Measurements from ENCODE around the gene KLRC1. TPM values are rescaled to one million over a fixed set of nuclear protein-coding genes. Genes with fewer than 3 reads are reported as not detected.
"Not testable (repeated sequence)": the region's sequence is repeated elsewhere in the genome, so short reads cannot be mapped to it uniquely, and the experiment has no call there.

The KLRC1 gene
- total and polyA plus RNA-seq, 3 experiments from 2014 or later, result 12.9 to 65.1 (median 13.7) TPM

DNA sequence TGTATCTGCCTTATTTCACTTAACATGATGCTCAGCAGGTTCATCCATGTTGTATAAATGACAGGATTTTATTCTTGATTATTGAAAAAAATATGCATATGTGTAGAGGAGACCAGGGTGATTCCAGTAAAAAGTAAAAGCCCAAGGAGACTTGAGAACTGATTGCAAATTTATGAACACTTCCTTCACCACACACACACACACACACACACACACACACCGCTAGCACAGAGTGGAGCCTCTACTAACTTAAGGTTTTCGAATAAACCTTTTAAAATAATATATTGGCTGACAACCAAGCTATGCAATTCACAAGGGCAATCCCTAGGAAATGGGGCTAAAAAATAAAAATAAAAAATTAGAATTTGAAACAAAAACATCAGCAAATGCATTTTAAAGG is 55.0 kb downstream of the KLRC1 start:
- Histone ChIP-seq H3K36me3 (ENCODE audit: insufficient read depth, low read length) (no peaks in the 10 kb centered on the region), H3K4me3 (ENCODE audit: low read length) (no peak overlapping the region), H3K9me3 (ENCODE audit: low read length) (no peaks in the 10 kb centered on the region), H3K27me3 (ENCODE audit: insufficient read depth, low read length, poor library complexity, severe bottlenecking) (no peaks in the 10 kb centered on the region), H3K4me1 (ENCODE audit: insufficient read depth, low read length) (peaks cover 29% of the 10 kb centered on the region), H3K27ac (ENCODE audit: low read depth, low read length) (peak overlapping the region; percentile 14)
- no peaks in the 10 kb centered on the region for H3K9me3 Mint-ChIP-seq
- H3K27ac Mint-ChIP-seq, result peak overlapping the region; percentile 68 to 91 (median 84)
- H3K36me3 Mint-ChIP-seq, result peaks cover 4 to 47% (median 7%) of the 10 kb centered on the region in 3 donors
- ChIA-PET POLR2A (interaction anchor here (1.0 to 4.3 kb wide), 7 partner anchors 11 to 162 kb away, joined by 3 to 30 read pairs (median 6); no protein-coding TSS in a partner anchor), CTCF (interaction anchor here (4.4 kb wide), 1 partner anchor 14 kb away, joined by 16 read pairs; no protein-coding TSS in a partner anchor)
- H3K4me3 Mint-ChIP-seq, result peak overlapping the region; percentile 67 to 88 (median 80)
- no peaks in the 10 kb centered on the region for H3K27me3 Mint-ChIP-seq
- peaks cover 64 to 85% (median 81%) of the 10 kb centered on the region in 3 donors for H3K4me1 Mint-ChIP-seq
- peak in 1 of 5 donors; percentile 52 for DNase-seq

DNA sequence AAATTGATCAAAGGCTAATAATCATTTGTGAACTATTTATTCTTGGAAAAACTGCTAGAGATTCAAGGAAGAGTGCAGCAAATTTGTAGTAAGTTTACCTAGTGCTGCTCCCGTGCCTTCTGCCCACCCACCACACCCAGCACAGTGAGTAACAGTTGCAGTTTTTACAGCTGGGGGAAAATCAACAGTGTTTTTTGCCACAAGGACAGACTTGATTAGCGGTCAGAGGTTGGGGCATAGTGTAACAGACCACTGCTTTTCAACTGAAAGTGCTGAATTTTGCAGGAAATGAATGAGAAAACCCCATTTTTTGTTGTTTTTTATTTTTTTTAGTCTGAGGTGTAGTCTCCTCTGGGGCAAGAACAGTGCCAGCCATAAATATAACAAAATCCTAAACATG is 55.9 kb downstream of the KLRC1 start:
- H3K27ac Mint-ChIP-seq, result peak overlapping the region; percentile 68 to 91 (median 82)
- Histone ChIP-seq H3K9me3 (ENCODE audit: low read length) (no peaks in the 10 kb centered on the region), H3K36me3 (ENCODE audit: insufficient read depth, low read length) (no peaks in the 10 kb centered on the region), H3K27ac (ENCODE audit: low read depth, low read length) (peak overlapping the region; percentile 99), H3K4me1 (ENCODE audit: insufficient read depth, low read length) (peaks cover 38% of the 10 kb centered on the region), H3K4me3 (ENCODE audit: low read length) (peak overlapping the region; percentile 11), H3K27me3 (ENCODE audit: insufficient read depth, low read length, poor library complexity, severe bottlenecking) (no peaks in the 10 kb centered on the region)
- ChIA-PET POLR2A (interaction anchor here (0.5 to 4.3 kb wide), 11 partner anchors 10 to 1761 kb away, joined by 3 to 30 read pairs (median 4); no protein-coding TSS in a partner anchor), CTCF (interaction anchor here (1.2 to 4.4 kb wide), 3 partner anchors 8 to 156 kb away, joined by 3 to 16 read pairs (median 4); no protein-coding TSS in a partner anchor)
- peak in 3 of 5 donors; percentile 41 to 62 (median 45) for DNase-seq
- H3K27me3 Mint-ChIP-seq, result no peaks in the 10 kb centered on the region
- H3K4me1 Mint-ChIP-seq, result peaks cover 70 to 90% (median 85%) of the 10 kb centered on the region in 3 donors
- peak overlapping the region; percentile 67 to 88 (median 80) for H3K4me3 Mint-ChIP-seq
- peaks cover 4 to 45% (median 4%) of the 10 kb centered on the region in 3 donors for H3K36me3 Mint-ChIP-seq
- no peaks in the 10 kb centered on the region for H3K9me3 Mint-ChIP-seq

DNA sequence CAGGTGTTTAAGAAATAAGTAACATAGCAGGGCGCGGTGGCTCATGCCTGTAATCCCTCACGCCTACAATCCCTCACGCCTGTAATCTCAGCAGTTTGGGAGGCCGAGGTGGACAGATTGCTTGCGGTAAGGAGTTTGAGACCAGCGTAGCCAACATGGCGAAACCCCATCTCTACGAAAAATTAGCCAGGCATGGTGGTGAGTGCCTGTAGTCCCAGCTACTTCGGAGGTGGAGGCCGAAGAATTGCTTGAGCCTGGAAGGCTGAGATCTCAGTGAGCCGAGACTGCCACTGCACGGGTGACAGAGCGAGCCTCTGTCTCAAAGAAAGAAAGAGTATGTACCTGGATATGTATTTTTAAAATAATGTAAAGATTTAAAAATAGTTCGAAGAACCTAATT is 57.0 kb downstream of the KLRC1 start:
- H3K4me3 ChIP-seq (ENCODE audit: low read length); H3K27me3 Mint-ChIP-seq; DNase-seq; H3K36me3 ChIP-seq (ENCODE audit: insufficient read depth, low read length); H3K27me3 ChIP-seq (ENCODE audit: insufficient read depth, low read length, poor library complexity, severe bottlenecking); H3K9me3 Mint-ChIP-seq; H3K9me3 ChIP-seq (ENCODE audit: low read length): not testable (repeated sequence)
- POLR2A ChIA-PET, result interaction anchor here (0.6 to 4.3 kb wide), 9 partner anchors 9 to 163 kb away, joined by 3 to 30 read pairs (median 5); partner anchors contain the start of gene KLRC4
- Mint-ChIP-seq H3K4me3 (peak overlapping the region; percentile 33 to 87 (median 77)), H3K36me3 (peaks cover 3 to 34% (median 4%) of the 10 kb centered on the region in 3 donors), H3K4me1 (peaks cover 74 to 88% (median 81%) of the 10 kb centered on the region in 3 donors), H3K27ac (peak overlapping the region; percentile 97 to 100 (median 98))
- CTCF ChIA-PET, result interaction anchor here (1.0 to 4.4 kb wide), 6 partner anchors 9 to 168 kb away, joined by 3 to 16 read pairs (median 4); no protein-coding TSS in a partner anchor
- peaks cover 44% of the 10 kb centered on the region for H3K4me1 ChIP-seq (ENCODE audit: insufficient read depth, low read length)
- H3K27ac ChIP-seq (ENCODE audit: low read depth, low read length), result peak overlapping the region; percentile 99

Other genes with a start within 250 kb of the KLRC1 start
- gene GABARAPL1, start 240.5 kb downstream of the KLRC1 start, total RNA-seq, result 10 to 100 TPM; 25.0 to 26.6 TPM
- gene GABARAPL1, start 240.5 kb downstream of the KLRC1 start, polyA plus RNA-seq, result 40.5 TPM
- gene KLRD1, start 145.5 kb downstream of the KLRC1 start, total RNA-seq, result 10 to 100 TPM; 65.4 to 70.1 TPM
- 177 TPM for gene KLRD1, start 145.5 kb downstream of the KLRC1 start, polyA plus RNA-seq
- 100 to 1,000 TPM; 145 to 161 TPM for gene KLRK1, start 63.3 kb downstream of the KLRC1 start, total RNA-seq
- 562 TPM for gene KLRK1, start 63.3 kb downstream of the KLRC1 start, polyA plus RNA-seq
- gene KLRC4, start 43.6 kb downstream of the KLRC1 start, total RNA-seq, result 10 to 100 TPM; 10.7 to 16.2 TPM
- 3.4 TPM for gene KLRC4, start 43.6 kb downstream of the KLRC1 start, polyA plus RNA-seq
- 1 to 10 TPM; 3.0 to 3.2 TPM for gene KLRC3, start 32.8 kb downstream of the KLRC1 start, total RNA-seq
- gene KLRC3, start 32.8 kb downstream of the KLRC1 start, polyA plus RNA-seq, result 7.1 TPM
- 1 to 10 TPM; 4.9 to 5.7 TPM for gene KLRC2, start 17.4 kb downstream of the KLRC1 start, total RNA-seq
- 13.3 TPM for gene KLRC2, start 17.4 kb downstream of the KLRC1 start, polyA plus RNA-seq
- 1 to 10 TPM; 1.7 to 2.2 TPM for gene EIF2S3B, start 52.5 kb upstream of the KLRC1 start, total RNA-seq
- 0.58 TPM for gene EIF2S3B, start 52.5 kb upstream of the KLRC1 start, polyA plus RNA-seq
- gene MAGOHB, start 160.2 kb upstream of the KLRC1 start, total RNA-seq, result 100 to 1,000 TPM; 130 to 138 TPM
- gene MAGOHB, start 160.2 kb upstream of the KLRC1 start, polyA plus RNA-seq, result 59.0 TPM
- gene STYK1, start 220.7 kb upstream of the KLRC1 start, total RNA-seq, result 1 to 10 TPM; 2.0 to 2.1 TPM
- 2.1 TPM for gene STYK1, start 220.7 kb upstream of the KLRC1 start, polyA plus RNA-seq

Data from CD8-positive, alpha-beta memory T cell (primary cell).